ENCODE data around the gene FBXL20.

Gene FBXL20

GRCh38 chr17:39364236-39365025 lies 37.0 kb downstream of the FBXL20 start:
- no peak for TF ChIP-seq REST (IDR thresholded peaks at IDR 0.05; ENCODE audit: insufficient read depth in 1 of 2, low read depth in 2 of 2, low read length in 2 of 2)
- TF ChIP-seq FOXP2 (optimal IDR thresholded peaks at IDR 0.05; ENCODE audit: borderline replicate concordance, extremely low read depth, extremely low read length, insufficient read depth), result no peak
- TF ChIP-seq SIN3A (IDR thresholded peaks at IDR 0.05; ENCODE audit: borderline replicate concordance, insufficient read depth, low read length), result no peak
- no peak for TF ChIP-seq POLR2AphosphoS5 (IDR thresholded peaks at IDR 0.05; ENCODE audit: low read depth, low read length)
- no peak for TF ChIP-seq TAF1 (IDR thresholded peaks at IDR 0.05; ENCODE audit: borderline replicate concordance, insufficient read depth, low read length)

DNA sequence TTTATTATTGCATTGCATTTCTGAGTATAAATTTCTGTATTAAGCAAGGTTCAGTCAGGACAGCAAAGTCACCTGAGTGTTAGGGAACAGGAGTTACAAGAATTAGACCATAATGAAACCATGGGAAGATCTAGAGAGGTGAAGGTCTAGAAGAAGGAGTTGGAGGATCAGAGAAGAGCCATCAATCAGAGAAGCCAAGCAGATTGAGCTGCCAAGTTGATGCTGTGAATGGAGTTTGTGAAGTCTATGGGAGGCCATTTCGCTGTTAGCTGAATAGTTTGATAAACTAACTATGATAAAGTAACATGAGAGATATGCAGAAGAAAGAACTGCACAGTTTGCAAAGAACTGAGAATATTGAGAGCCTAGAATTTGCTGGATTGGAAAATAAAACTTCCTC lies 40.4 kb downstream of the FBXL20 start:
- no peak for TF ChIP-seq FOXP2 (optimal IDR thresholded peaks at IDR 0.05; ENCODE audit: borderline replicate concordance, extremely low read depth, extremely low read length, insufficient read depth)

DNA sequence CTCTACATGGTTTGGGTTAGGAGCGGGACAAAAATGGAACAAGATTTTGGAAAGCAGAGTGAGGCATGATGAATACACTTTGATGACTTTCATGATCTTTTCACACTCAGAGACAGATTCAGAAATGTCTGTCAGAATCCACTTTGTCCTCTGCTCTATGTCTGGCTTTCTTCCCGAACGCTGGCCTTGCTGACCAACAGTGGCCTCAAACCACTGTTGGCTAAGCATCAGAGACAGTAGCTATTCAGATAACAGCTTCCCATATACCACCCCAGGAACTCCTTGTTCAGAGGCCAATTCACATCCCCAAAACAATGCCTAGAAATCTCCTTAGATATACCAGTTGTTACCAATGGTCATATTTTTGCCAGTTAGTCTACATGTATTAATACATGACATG lies 40.9 kb downstream of the FBXL20 start:
- TF ChIP-seq POLR2AphosphoS5 (IDR thresholded peaks at IDR 0.05; ENCODE audit: low read depth, low read length) (no peak), FOXP2 (optimal IDR thresholded peaks at IDR 0.05; ENCODE audit: borderline replicate concordance, extremely low read depth, extremely low read length, insufficient read depth) (no peak), TAF1 (IDR thresholded peaks at IDR 0.05; ENCODE audit: borderline replicate concordance, insufficient read depth, low read length) (no peak), REST (IDR thresholded peaks at IDR 0.05; ENCODE audit: insufficient read depth in 1 of 2, low read depth in 2 of 2, low read length in 2 of 2) (no peak), SIN3A (IDR thresholded peaks at IDR 0.05; ENCODE audit: borderline replicate concordance, insufficient read depth, low read length) (no peak)

GRCh38 chr17:39359994-39360393 lies 41.4 kb downstream of the FBXL20 start:
- no peak for TF ChIP-seq TAF1 (IDR thresholded peaks at IDR 0.05; ENCODE audit: borderline replicate concordance, insufficient read depth, low read length)
- TF ChIP-seq FOXP2 (optimal IDR thresholded peaks at IDR 0.05; ENCODE audit: borderline replicate concordance, extremely low read depth, extremely low read length, insufficient read depth), result no peak
- TF ChIP-seq REST (IDR thresholded peaks at IDR 0.05; ENCODE audit: insufficient read depth in 1 of 2, low read depth in 2 of 2, low read length in 2 of 2), result no peak
- TF ChIP-seq POLR2AphosphoS5 (IDR thresholded peaks at IDR 0.05; ENCODE audit: low read depth, low read length), result no peak
- TF ChIP-seq SIN3A (IDR thresholded peaks at IDR 0.05; ENCODE audit: borderline replicate concordance, insufficient read depth, low read length), result no peak

GRCh38 chr17:39357986-39358385 lies 43.4 kb downstream of the FBXL20 start:
- no peak for TF ChIP-seq SIN3A (IDR thresholded peaks at IDR 0.05; ENCODE audit: borderline replicate concordance, insufficient read depth, low read length)
- no peak for TF ChIP-seq POLR2AphosphoS5 (IDR thresholded peaks at IDR 0.05; ENCODE audit: low read depth, low read length)
- no peak for TF ChIP-seq REST (IDR thresholded peaks at IDR 0.05; ENCODE audit: insufficient read depth in 1 of 2, low read depth in 2 of 2, low read length in 2 of 2)
- TF ChIP-seq TAF1 (IDR thresholded peaks at IDR 0.05; ENCODE audit: borderline replicate concordance, insufficient read depth, low read length), result no peak

All from PFSK-1 (cell line).